GM21717 (cell line): Measurements from ENCODE around the gene ADAMTSL2.
"Not testable (repeated sequence)": the region's sequence is repeated elsewhere in the genome, so short reads cannot be mapped to it uniquely, and the experiment has no call there.

Experiments used
- ATAC-seq: cut with Tn5 transposase; IDR thresholded peaks from one replicate; pipeline ENCODE4 v1.9.1; 2021; ENCODE audit warnings: mild to moderate bottlenecking, moderate library complexity; ENCODE audit not compliant: unreplicated experiment

The ADAMTSL2 gene

GRCh38 chr9:133553973-133554713 is 19.6 kb downstream of the ADAMTSL2 start:
- no peak for ATAC-seq

DNA sequence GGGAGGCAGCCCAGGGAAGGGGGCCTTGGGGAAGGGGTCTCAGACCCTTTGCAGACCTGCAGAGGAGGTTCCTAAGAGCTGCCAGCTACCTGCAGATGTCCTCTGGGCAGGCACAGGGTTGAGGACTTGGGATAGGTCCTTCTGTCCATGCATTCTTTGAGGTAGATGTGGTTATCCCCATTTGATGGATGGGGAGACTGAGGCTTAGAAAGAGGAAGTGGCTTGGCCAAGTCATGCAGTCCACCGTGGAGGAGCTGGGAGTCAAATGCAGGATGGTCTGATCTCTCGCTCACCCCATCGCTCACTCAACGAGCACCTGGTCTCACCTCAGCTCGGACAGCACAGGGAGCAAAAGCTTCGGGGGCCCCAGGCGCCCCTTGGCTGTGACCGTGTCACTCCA is 20.2 kb downstream of the ADAMTSL2 start:
- ATAC-seq = no peak

- no peak for ATAC-seq
Measured at GRCh38 chr9:133556354-133556753, 21.9 kb downstream of the ADAMTSL2 start.

- ATAC-seq = no peak
Measured at GRCh38 chr9:133557581-133557980, 23.1 kb downstream of the ADAMTSL2 start.

GRCh38 chr9:133558191-133559126 is 24.0 kb downstream of the ADAMTSL2 start:
- ATAC-seq = no peak

- ATAC-seq = no peak
Measured at GRCh38 chr9:133560311-133560710, 25.8 kb downstream of the ADAMTSL2 start.

DNA sequence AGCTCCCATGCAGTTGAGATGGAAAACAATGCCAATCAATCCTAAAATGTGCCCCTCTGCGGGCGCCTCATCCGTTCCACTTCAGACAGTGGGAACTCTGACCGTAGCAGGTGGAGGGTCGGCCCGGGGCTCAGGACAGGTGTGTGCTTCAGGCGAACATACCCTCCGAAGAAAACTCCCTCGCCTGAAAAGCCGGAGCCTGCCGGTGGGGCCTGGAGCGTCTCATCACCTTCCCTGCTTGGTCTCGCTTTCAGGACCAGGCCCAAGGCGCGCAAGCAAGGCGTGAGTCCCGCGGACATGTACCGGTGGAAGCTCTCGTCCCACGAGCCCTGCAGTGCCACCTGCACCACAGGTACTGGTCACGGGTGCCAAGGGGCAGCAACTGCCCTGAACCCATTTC is 26.4 kb downstream of the ADAMTSL2 start:
- no peak for ATAC-seq

DNA sequence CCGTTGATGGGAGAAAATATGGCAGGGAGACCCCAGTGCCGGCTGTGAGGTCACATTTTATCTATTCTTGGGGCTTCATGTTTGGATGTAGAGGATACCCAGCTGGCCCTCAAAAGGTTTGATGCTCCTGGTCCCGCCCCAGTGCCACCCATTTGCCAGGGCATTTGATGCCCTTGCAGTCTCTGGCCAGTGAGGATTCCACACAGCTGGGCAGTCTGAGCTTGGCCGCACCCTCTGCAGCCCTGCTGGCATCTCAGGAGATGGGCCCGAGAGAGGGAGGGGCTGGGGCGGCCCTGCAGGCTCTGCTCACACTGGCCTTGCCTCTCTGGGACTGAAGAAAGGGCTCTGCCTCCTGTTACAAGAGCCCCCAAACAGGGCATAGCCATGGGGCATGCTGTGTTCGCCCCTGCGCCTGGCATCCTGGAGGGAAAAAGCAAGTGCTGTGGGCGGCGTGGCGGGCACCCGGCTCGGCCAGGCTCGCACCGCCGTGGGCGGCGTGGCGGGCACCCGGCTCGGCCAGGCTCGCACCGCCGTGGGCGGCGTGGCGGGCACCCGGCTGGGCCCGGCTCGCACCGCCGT is 27.6 kb downstream of the ADAMTSL2 start:
- ATAC-seq = no peak

GRCh38 chr9:133562611-133563290 is 28.2 kb downstream of the ADAMTSL2 start:
- ATAC-seq = no peak

DNA sequence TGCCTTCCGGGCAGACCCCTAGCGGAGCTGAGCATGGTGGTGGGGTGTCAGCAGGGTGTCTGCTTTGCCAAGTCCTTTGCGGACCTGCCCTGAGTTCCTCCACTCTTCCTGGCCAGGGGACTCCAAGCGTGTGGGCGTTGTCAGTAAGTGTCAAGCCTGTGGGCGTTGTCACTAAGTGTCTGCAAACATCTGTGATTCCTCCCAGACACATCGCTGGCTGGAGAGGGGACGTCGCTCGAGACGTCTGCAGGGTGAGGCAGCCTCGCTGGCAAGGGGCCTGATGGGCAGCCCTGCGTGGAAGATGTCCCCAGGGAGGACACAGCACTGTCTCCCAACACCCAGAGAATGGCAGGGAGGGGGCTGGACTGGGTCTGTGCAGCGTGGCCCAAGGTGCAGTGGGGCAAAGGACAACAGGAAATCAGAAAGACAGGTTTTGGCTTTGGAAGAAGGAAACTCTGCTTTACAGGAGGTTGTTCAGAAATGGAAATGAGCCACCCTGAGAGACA is 28.8 kb downstream of the ADAMTSL2 start:
- ATAC-seq = no peak

GRCh38 chr9:133563814-133564213 is 29.3 kb downstream of the ADAMTSL2 start:
- ATAC-seq = not testable (repeated sequence)

DNA sequence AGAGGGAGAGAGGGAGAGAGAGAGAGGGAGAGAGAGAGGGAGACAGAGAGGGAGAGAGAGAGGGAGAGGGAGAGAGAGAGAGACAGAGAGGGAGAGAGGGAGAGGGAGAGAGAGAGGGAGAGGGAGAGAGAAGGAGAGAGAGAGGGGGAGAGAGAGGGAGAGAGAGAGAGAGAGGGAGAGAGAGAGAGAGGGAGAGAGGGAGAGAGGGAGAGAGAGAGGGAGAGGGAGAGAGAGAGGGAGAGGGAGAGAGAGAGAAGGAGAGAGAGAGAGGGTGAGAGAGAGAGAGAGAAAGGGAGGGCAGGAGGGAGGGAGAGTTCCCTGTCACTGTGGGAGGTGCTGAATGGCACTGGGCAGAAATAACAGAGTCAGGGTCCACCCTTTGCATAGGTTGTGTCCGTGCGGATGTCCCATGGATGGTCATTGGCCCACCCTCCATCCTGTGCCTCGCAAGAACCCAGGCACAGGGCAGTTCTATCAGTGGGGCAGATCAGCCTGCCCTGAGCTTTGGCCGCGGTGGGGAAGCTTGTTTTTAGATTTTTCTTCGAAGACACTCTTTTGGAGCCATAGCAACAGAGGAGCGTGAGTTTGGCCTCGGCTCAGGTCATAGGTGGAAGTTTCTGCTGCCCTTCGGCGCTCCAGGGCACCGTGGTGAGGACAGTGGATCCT is 30.1 kb downstream of the ADAMTSL2 start:
- ATAC-seq = no peak

DNA sequence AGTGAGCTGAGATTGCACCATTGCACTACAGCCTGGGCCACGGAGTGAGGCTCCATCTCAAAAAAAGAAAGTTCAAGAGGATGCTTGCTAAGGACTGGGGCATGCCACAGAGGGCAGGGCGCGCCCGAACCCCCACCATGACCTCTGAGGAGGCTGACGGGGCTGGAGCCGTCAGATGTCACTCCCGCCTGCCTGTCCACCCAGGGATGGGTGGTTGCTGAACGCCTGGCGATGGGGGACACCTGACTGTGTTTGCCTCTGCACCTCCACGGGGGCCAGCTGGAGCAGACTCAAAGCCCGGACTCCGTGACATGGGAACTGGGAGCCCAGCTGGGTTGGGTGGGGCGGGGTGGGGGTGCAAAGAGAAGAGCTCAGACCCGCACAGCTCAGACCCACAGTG is 31.9 kb downstream of the ADAMTSL2 start:
- no peak for ATAC-seq

DNA sequence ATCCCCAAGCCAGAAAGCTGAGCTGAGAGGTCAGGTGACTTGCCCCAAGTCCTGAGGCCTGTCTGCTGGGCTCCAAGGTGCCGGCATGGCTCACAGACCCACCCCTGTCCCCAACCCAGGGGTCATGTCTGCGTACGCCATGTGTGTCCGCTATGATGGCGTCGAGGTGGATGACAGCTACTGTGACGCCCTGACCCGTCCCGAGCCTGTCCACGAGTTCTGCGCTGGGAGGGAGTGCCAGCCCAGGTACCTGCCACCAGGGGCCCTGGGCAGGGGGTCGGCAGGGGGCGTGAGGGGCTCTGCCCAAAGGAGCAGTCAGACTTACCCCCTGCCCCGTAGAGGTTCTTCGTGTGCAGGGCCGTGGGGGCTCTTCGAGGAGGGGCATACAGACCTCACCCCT is 32.3 kb downstream of the ADAMTSL2 start:
- ATAC-seq = no peak

GRCh38 chr9:133568186-133568585 is 33.7 kb downstream of the ADAMTSL2 start:
- ATAC-seq = no peak

- ATAC-seq = no peak
Measured at GRCh38 chr9:133569121-133569785, 34.7 kb downstream of the ADAMTSL2 start.

DNA sequence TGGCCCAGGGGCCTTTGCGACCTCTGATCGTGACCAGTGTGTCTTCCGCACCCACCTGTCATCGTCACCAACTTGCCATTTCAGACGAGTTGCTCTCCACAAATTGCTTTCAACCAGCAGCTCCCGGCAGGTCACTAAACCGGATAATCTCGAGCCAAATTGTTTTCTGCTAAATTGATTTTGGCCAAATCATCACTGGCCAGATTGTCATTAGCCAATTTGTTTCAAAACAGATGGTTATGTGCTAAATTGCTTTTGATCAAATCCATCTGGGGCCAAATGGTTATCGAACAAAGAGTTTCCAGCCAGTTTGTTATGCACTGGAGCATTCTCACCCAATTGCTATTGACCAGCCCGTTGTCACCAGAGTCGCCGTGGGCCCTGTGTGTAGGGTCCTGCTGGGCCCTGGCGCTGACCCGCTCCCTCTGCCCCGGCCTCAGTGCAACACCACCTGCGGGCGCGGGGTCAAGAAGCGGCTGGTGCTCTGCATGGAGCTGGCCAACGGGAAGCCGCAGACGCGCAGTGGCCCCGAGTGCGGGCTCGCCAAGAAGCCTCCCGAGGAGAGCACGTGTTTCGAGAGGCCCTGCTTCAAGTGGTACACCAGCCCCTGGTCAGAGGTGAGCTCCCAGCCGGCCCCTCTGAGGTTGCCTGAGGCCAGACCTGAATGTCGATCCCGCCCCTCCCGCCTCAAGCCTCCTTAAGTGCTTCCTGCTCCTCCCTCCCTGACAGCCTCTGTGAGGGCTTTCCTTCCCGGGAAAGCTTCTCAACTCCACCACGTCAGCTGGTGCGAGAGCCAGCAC is 35.6 kb downstream of the ADAMTSL2 start:
- no peak for ATAC-seq

DNA sequence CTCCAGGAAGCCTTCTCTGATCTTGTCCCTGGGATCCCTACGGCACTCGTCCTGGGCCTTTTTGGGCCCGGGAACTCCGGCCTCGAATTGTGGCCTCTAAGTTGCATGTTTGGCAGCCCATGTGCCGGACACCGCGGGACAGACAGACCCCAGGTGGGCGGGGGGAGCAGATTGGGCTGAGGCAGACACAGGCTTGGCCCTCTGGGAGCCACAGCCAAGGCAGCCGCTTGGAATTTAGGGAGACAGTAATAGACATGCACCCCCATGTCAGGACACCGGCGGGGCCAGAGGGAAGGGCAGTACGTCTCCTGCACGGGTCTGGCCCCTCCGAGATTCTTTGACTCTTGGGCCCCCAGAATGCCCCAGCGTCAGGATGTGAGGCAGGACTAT is 36.2 kb downstream of the ADAMTSL2 start:
- no peak for ATAC-seq

DNA sequence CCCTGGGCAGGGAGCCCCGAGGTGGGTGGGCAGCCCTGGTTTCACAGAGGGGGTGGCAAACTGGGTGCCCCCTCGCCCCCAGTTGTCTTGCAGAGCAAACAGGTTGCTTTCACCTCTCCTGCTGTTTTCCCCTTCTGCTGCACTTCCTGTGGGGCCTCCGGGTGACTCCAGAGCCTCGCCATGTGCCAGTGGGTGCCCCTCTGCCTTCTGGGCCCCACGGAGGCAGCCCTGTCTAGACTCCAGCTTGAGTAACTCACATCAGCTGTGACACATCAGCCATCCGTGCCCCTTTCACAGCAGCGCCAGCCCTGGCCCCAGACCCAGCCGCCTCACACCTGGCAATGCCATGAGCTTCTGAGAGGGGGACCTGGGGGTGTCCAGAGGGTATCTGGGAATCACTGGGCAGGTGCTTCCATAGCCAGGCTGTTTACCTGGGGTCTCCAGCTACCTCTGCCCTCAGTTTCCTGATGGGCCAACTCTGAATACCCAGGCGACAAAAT is 36.9 kb downstream of the ADAMTSL2 start:
- no peak for ATAC-seq
